ENCODE data around the gene KDM4C. TPM values are rescaled to one million over a fixed set of nuclear protein-coding genes. Genes with fewer than 3 reads are reported as not detected.

Gene KDM4C
- total and polyA plus RNA-seq, 2 of the 4 experiments (the other 2 are of a cell fraction), result 11.8 to 23.8 TPM

DNA sequence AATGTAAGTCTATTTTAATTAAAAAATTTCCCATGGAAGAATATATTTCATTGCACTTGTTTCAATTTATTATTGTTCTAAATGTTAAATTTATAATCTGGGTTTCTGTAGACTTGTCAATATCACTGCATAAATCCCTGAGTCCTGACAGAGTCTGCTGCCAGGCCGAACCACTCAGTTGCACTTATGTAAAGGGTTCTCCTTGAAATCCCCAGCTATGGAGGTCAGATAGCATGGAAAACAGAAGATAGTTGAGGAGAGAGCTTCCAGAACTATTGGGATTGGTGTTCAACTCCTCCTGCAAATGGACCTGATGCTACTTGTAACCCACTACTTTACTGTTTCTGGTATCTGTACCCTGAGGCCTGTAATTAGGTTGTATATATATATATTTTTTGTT lies 37.2 kb downstream of the KDM4C start:
- no peak overlapping the region for H2BK120ac ChIP-seq (ENCODE audit: low read depth, low read length)
- no peak overlapping the region for H3K9ac ChIP-seq (ENCODE audit: low read depth, low read length)
- no peak overlapping the region for H3K18ac ChIP-seq (ENCODE audit: low read depth, low read length)
- H3K56ac ChIP-seq (ENCODE audit: extremely low read depth, insufficient read depth, low read length), result no peak overlapping the region
- no peak overlapping the region for H4K5ac ChIP-seq (ENCODE audit: low read depth, low read length)
- H3K4me3 ChIP-seq (ENCODE audit: insufficient read depth, low read depth, low read length), result no peak overlapping the region
- no peak overlapping the region for H2BK15ac ChIP-seq (ENCODE audit: low read depth, low read length)
- POLR2A ChIA-PET (ENCODE audit: unreplicated experiment), result no interaction called here
- no peak overlapping the region for H3K27ac ChIP-seq (ENCODE audit: insufficient read depth, low read length)
- WGBS, 2 experiments (ENCODE audit: extremely low coverage in 2 of 2, insufficient read length in 1 of 2), result no CpG with 5 or more reads among the region's 1 CpG
- H3K79me1 ChIP-seq (ENCODE audit: low read depth in 1 of 2, low read length in 2 of 2), result peaks cover 6 to 14% of the 10 kb centered on the region in 2 experiments
- H3K4me2 ChIP-seq (ENCODE audit: low read depth, low read length), result no peak overlapping the region
- no peak overlapping the region for H2AFZ ChIP-seq (replicated peaks; ENCODE audit: low read length, poor library complexity)
- H4K91ac ChIP-seq (ENCODE audit: insufficient read depth, low read depth, low read length), result no peak overlapping the region
- no peaks in the 10 kb centered on the region for H3K27me3 ChIP-seq (ENCODE audit: control insufficient read depth, insufficient read depth, low read length)
- intact Hi-C loops (cut with micrococcal nuclease) (no loop called here), dilution Hi-C loops (cut with HindIII; ENCODE audit: low sequenced_read_pairs, unreplicated experiment) (no loop called here), in situ Hi-C loops (cut with MboI; ENCODE audit: low sequenced_read_pairs) (no loop called here)
- no peaks in the 10 kb centered on the region for H3K9me1 ChIP-seq (ENCODE audit: insufficient read depth, low read length)
- no peak overlapping the region for H3K23ac ChIP-seq (ENCODE audit: low read depth, low read length)
- H2BK20ac ChIP-seq (ENCODE audit: low read depth, low read length), result no peak overlapping the region
- peaks cover 1% of the 10 kb centered on the region; the same call in 1 of the 2 replicates for H3K36me3 ChIP-seq (ENCODE audit: control insufficient read depth, insufficient read depth, low read length)
- H2AK9ac ChIP-seq (replicated peaks; ENCODE audit: low read depth, low read length, poor library complexity), result no peak overlapping the region
- TF ChIP-seq, protein P1, sequence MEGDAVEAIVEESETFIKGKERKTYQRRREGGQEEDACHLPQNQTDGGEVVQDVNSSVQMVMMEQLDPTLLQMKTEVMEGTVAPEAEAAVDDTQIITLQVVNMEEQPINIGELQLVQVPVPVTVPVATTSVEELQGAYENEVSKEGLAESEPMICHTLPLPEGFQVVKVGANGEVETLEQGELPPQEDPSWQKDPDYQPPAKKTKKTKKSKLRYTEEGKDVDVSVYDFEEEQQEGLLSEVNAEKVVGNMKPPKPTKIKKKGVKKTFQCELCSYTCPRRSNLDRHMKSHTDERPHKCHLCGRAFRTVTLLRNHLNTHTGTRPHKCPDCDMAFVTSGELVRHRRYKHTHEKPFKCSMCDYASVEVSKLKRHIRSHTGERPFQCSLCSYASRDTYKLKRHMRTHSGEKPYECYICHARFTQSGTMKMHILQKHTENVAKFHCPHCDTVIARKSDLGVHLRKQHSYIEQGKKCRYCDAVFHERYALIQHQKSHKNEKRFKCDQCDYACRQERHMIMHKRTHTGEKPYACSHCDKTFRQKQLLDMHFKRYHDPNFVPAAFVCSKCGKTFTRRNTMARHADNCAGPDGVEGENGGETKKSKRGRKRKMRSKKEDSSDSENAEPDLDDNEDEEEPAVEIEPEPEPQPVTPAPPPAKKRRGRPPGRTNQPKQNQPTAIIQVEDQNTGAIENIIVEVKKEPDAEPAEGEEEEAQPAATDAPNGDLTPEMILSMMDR (conservative IDR thresholded peaks at IDR 0.05; ENCODE audit: low read depth, low read length), result no peak
- no peak for TF ChIP-seq MAFK (IDR thresholded peaks at IDR 0.05; ENCODE audit: low read depth, low read length)
- TF ChIP-seq POLR2A (IDR thresholded peaks at IDR 0.05; ENCODE audit: low read depth, low read length), result no peak
- TF ChIP-seq, protein P2, sequence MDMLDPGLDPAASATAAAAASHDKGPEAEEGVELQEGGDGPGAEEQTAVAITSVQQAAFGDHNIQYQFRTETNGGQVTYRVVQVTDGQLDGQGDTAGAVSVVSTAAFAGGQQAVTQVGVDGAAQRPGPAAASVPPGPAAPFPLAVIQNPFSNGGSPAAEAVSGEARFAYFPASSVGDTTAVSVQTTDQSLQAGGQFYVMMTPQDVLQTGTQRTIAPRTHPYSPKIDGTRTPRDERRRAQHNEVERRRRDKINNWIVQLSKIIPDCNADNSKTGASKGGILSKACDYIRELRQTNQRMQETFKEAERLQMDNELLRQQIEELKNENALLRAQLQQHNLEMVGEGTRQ (IDR thresholded peaks at IDR 0.05; ENCODE audit: low read depth, low read length), result no peak
- TF ChIP-seq MXI1 (IDR thresholded peaks at IDR 0.05; ENCODE audit: borderline replicate concordance, low read depth, low read length), result no peak
- no peak for TF ChIP-seq MAZ (IDR thresholded peaks at IDR 0.05; ENCODE audit: borderline replicate concordance, low read depth, low read length)
- TF ChIP-seq NFE2L2 (IDR thresholded peaks at IDR 0.05; ENCODE audit: low read depth, low read length), result no peak
- TF ChIP-seq CHD1 (IDR thresholded peaks at IDR 0.05; ENCODE audit: low read depth, low read length), result no peak
- TF ChIP-seq SMC3 (IDR thresholded peaks at IDR 0.05; ENCODE audit: low read depth, low read length), result no peak
- no peak for TF ChIP-seq RAD21 (IDR thresholded peaks at IDR 0.05; ENCODE audit: low read length)
- TF ChIP-seq RFX5 (IDR thresholded peaks at IDR 0.05; ENCODE audit: low read depth, low read length), result no peak
- TF ChIP-seq RCOR1 (IDR thresholded peaks at IDR 0.05; ENCODE audit: insufficient replicate concordance, low read length), result no peak
- no peak for TF ChIP-seq BHLHE40 (IDR thresholded peaks at IDR 0.05; ENCODE audit: low read depth, low read length)
- TF ChIP-seq FOS (IDR thresholded peaks at IDR 0.05; ENCODE audit: low read depth, low read length), result no peak
- TF ChIP-seq, protein P3, sequence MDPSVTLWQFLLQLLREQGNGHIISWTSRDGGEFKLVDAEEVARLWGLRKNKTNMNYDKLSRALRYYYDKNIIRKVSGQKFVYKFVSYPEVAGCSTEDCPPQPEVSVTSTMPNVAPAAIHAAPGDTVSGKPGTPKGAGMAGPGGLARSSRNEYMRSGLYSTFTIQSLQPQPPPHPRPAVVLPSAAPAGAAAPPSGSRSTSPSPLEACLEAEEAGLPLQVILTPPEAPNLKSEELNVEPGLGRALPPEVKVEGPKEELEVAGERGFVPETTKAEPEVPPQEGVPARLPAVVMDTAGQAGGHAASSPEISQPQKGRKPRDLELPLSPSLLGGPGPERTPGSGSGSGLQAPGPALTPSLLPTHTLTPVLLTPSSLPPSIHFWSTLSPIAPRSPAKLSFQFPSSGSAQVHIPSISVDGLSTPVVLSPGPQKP (IDR thresholded peaks at IDR 0.05; ENCODE audit: borderline replicate concordance, low read depth, low read length), result no peak
- no peak for TF ChIP-seq CEBPB (IDR thresholded peaks at IDR 0.05; ENCODE audit: low read depth, low read length)
- no TSS peak for BruUV-seq (replicated peaks)
- no peaks in the 10 kb centered on the region for H4K20me1 ChIP-seq (ENCODE audit: insufficient read depth, low read length)
- no peak overlapping the region for H4K8ac ChIP-seq (ENCODE audit: low read depth in 2 of 2, low read length in 2 of 2)
- DNase-seq (no peak), ATAC-seq (ENCODE audit: low read depth) (no peak)
- no peak overlapping the region for H2BK5ac ChIP-seq (ENCODE audit: low read depth, low read length, poor library complexity, severe bottlenecking)
- CTCF ChIA-PET, result no interaction called here
- no peak overlapping the region for H3K4ac ChIP-seq (ENCODE audit: low read depth, low read length)
- H2AK5ac ChIP-seq (ENCODE audit: low read depth, low read length), result no peak overlapping the region
- no peaks in the 10 kb centered on the region for H3K4me1 ChIP-seq (ENCODE audit: control insufficient read depth, insufficient read depth, low read length)
- H3K9me3 ChIP-seq (ENCODE audit: control insufficient read depth, insufficient read depth, low read length), result no peaks in the 10 kb centered on the region
- no peak overlapping the region for H3K14ac ChIP-seq (replicated peaks; ENCODE audit: low read depth, low read length)
